HCT116 (cell line): ENCODE results near the gene N4BP2.

ENCODE experiments used
- CEBPB ChIP-seq: IDR thresholded peaks from 2 replicates; pipeline ENCODE4 v1.6.1; 2012; ENCODE audit warnings: low read depth
- EGR1 ChIP-seq: IDR thresholded peaks from 2 replicates; pipeline ENCODE4 v1.6.1; 2012; ENCODE audit warnings: low read depth
- EZH2phosphoT487 ChIP-seq: fragments of 200-600 bp; IDR thresholded peaks from 2 replicates; pipeline ENCODE4 v1.6.1; 2018; ENCODE audit warnings: antibody characterized with exemption, borderline replicate concordance
- POLR2A ChIP-seq: IDR thresholded peaks from 2 replicates; pipeline ENCODE4 v1.7.0; 2011; ENCODE audit warnings: borderline replicate concordance; ENCODE audit not compliant: insufficient read depth, insufficient read length; ENCODE audit errors: extremely low read depth
- POLR2AphosphoS5 ChIP-seq: IDR thresholded peaks from 2 replicates; pipeline ENCODE4 v1.6.1; 2011; ENCODE audit warnings: mild to moderate bottlenecking, low read depth, low read length, moderate library complexity
- TCF7L2 ChIP-seq: IDR thresholded peaks from 2 replicates; pipeline ENCODE4 v1.7.0; 2011; ENCODE audit warnings: borderline replicate concordance, inconsistent platforms; ENCODE audit not compliant: insufficient read depth, insufficient read length; ENCODE audit errors: extremely low read depth
- YY1 ChIP-seq: IDR thresholded peaks from 2 replicates; pipeline ENCODE4 v1.6.1; 2011; ENCODE audit warnings: low read length, low read depth, moderate library complexity, mild to moderate bottlenecking; ENCODE audit not compliant: insufficient replicate concordance; ENCODE audit errors: extremely low read depth
- ZNF274 ChIP-seq: fragments of 200-500 bp; sonication (Bioruptor generic); IDR thresholded peaks from 2 replicates; pipeline ENCODE4 v1.6.1; 2014; ENCODE audit warnings: mild to moderate bottlenecking, low read depth, low read length, inconsistent platforms
- TF ChIP-seq, protein P1 (sequence below), 3 experiments: fragments of 200-600 bp in 1 of 3; sonication (generic) in 1 of 3; IDR thresholded peaks in 2 of 3; conservative IDR thresholded peaks in 1 of 3; 2 replicates each; pipeline ENCODE4 v1.5.1; 2012 to 2017; ENCODE audit warnings: low read depth in 2 of 3, low read length in 2 of 3, antibody characterized with exemption in 1 of 3, borderline replicate concordance in 1 of 3, control low read depth in 1 of 3, mild to moderate bottlenecking in 1 of 3, mixed read lengths in 1 of 3, mixed run types in 1 of 3, moderate library complexity in 1 of 3; ENCODE audit not compliant: insufficient read depth in 1 of 3
- TF ChIP-seq, protein P2 (sequence below): IDR thresholded peaks from 2 replicates; pipeline ENCODE4 v1.6.1; 2012

DNA sequence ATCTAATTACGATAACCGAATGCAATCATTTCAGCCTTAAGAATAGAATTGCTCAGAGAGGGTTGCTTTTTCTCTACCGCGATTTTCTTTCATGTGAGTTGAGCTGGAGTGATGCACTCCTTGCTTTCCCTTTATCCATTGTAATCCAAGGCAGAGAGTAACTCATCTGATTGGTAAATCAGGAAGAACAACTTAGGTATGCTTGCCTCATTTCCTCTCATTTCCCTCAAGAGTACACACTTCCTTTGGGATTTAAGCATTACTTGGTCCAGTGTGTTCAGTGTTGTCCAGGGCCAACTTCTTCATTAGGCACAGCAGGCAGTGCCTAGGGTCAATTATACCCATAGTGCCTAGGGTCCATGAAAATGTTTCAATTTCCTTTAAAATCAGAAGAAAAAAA is 15.7 kb upstream of the N4BP2 start:
- no peak for TF ChIP-seq CEBPB
- TF ChIP-seq, protein P1, sequence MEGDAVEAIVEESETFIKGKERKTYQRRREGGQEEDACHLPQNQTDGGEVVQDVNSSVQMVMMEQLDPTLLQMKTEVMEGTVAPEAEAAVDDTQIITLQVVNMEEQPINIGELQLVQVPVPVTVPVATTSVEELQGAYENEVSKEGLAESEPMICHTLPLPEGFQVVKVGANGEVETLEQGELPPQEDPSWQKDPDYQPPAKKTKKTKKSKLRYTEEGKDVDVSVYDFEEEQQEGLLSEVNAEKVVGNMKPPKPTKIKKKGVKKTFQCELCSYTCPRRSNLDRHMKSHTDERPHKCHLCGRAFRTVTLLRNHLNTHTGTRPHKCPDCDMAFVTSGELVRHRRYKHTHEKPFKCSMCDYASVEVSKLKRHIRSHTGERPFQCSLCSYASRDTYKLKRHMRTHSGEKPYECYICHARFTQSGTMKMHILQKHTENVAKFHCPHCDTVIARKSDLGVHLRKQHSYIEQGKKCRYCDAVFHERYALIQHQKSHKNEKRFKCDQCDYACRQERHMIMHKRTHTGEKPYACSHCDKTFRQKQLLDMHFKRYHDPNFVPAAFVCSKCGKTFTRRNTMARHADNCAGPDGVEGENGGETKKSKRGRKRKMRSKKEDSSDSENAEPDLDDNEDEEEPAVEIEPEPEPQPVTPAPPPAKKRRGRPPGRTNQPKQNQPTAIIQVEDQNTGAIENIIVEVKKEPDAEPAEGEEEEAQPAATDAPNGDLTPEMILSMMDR (IDR thresholded peaks at IDR 0.05 in 2 of 3, conservative IDR thresholded peaks at IDR 0.05 in 1 of 3; ENCODE audit: borderline replicate concordance in 1 of 3, insufficient read depth in 1 of 3, low read depth in 2 of 3, low read length in 2 of 3): no peak
- TF ChIP-seq ZNF274: no peak
- no peak for TF ChIP-seq YY1
- TF ChIP-seq POLR2AphosphoS5: no peak
- TF ChIP-seq EZH2phosphoT487: no peak
- no peak for TF ChIP-seq EGR1
- no peak for TF ChIP-seq POLR2A
- TF ChIP-seq, protein P2, sequence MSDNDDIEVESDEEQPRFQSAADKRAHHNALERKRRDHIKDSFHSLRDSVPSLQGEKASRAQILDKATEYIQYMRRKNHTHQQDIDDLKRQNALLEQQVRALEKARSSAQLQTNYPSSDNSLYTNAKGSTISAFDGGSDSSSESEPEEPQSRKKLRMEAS: no peak
- TF ChIP-seq TCF7L2: no peak
